Gastroesophageal sphincter (tissue), 4 donors: ENCODE data around the gene NELFA. TPM values are rescaled to one million over a fixed set of nuclear protein-coding genes. Genes with fewer than 3 reads are reported as not detected.

Experiments used
- ATAC-seq: fragments of 150-250 bp; one replicate; pipeline ENCODE4 v1.9.1; 2016; ENCODE audit warnings: mild to moderate bottlenecking, moderate library complexity
- H3K27ac ChIP-seq, 4 donors: fragments of 200-600 bp; sonication (generic) in 3 of 4; 1 replicate in 3 of 4; 2 replicates in 1 of 4; pipeline ENCODE4 v1.5.1; 2016 to 2019
- H3K27me3 ChIP-seq: fragments of 200-600 bp; sonication (generic); one replicate; pipeline ENCODE4 v1.5.1; 2019
- H3K36me3 ChIP-seq, 2 donors: fragments of 200-600 bp; sonication (generic); one replicate each; pipeline ENCODE4 v1.5.1; 2019; ENCODE audit warnings: control low read depth in 1 of 2
- H3K4me1 ChIP-seq, 3 donors: fragments of 200-600 bp; sonication (generic); 1 replicate in 2 of 3; 2 replicates in 1 of 3; pipeline ENCODE4 v1.5.1; 2016 to 2019; ENCODE audit warnings: control low read depth in 2 of 3
- H3K4me3 ChIP-seq, 2 donors: fragments of 200-600 bp; sonication (generic); one replicate each; pipeline ENCODE4 v1.5.1; 2019; ENCODE audit warnings: mild to moderate bottlenecking in 1 of 2, moderate library complexity in 1 of 2
- H3K9me3 ChIP-seq, 3 donors: fragments of 200-600 bp; sonication (generic); one replicate each; pipeline ENCODE4 v1.5.1; 2017 to 2019; ENCODE audit warnings: control low read depth in 2 of 3
- EP300 ChIP-seq: sonication (generic); formaldehyde crosslinking; IDR thresholded peaks from one replicate; pipeline ENCODE4 v1.6.1; 2017; ENCODE audit warnings: antibody characterized with exemption, mild to moderate bottlenecking
- POLR2A ChIP-seq, 2 donors: fragments of 450-650 bp; IDR thresholded peaks; one replicate each; pipeline ENCODE4 v1.6.1; 2017; ENCODE audit warnings: antibody characterized with exemption in 2 of 2, mild to moderate bottlenecking in 2 of 2, moderate library complexity in 1 of 2
- POLR2AphosphoS5 ChIP-seq: sonication (generic); formaldehyde crosslinking; IDR thresholded peaks from one replicate; pipeline ENCODE4 v1.6.1; 2017; ENCODE audit warnings: antibody characterized with exemption
- WGBS, 2 donors: methylation state at CpG; one replicate each; pipeline ENCODE4 v1.1.5; 2018; ENCODE audit warnings: low coverage in 1 of 2; 5-methylcytosine and 5-hydroxymethylcytosine counted together
- total RNA-seq, 4 donors: library from RNA; depleted of rRNA; stranded (reverse); fragments of >200 nt; gene quantifications; one replicate each; pipeline ENCODE4 v1.1.0, GENCODE V29; 2016
- TF ChIP-seq, protein P1 (sequence below), 4 experiments: fragments of 200-600 bp in 2 of 4; fragments of 450-650 bp in 2 of 4; sonication (generic) in 1 of 4; IDR thresholded peaks; one replicate each; pipeline ENCODE4 v1.5.1; 2017 to 2019; ENCODE audit warnings: antibody characterized with exemption in 4 of 4, mild to moderate bottlenecking in 2 of 4, moderate library complexity in 2 of 4

NELFA gene
- total RNA-seq, 4 donors from 2014 or later, result 14.5 to 19.4 (median 17.5) TPM

GRCh38 chr4:2043396-2044118 lies 34.8 kb upstream of the NELFA start:
- Histone ChIP-seq H3K36me3 (no peaks in the 10 kb centered on the region), H3K9me3 (peaks cover 0 to 5% (median 0%) of the 10 kb centered on the region in 3 donors), H3K27me3 (peaks cover 99% of the 10 kb centered on the region), H3K4me3 (no peak overlapping the region), H3K4me1 (peaks cover 0 to 29% (median 21%) of the 10 kb centered on the region in 3 donors), H3K27ac (no peak overlapping the region)
- ATAC-seq, result no peak
- 40% methylated on average over 1 of the region's 18 CpGs; no CpG with 5 or more reads in 1 of the 2 donors for WGBS, 2 donors
- TF ChIP-seq EP300, result no peak
- no peak for TF ChIP-seq POLR2A (IDR thresholded peaks at IDR 0.05)
- TF ChIP-seq POLR2AphosphoS5, result no peak
- TF ChIP-seq, protein P1, sequence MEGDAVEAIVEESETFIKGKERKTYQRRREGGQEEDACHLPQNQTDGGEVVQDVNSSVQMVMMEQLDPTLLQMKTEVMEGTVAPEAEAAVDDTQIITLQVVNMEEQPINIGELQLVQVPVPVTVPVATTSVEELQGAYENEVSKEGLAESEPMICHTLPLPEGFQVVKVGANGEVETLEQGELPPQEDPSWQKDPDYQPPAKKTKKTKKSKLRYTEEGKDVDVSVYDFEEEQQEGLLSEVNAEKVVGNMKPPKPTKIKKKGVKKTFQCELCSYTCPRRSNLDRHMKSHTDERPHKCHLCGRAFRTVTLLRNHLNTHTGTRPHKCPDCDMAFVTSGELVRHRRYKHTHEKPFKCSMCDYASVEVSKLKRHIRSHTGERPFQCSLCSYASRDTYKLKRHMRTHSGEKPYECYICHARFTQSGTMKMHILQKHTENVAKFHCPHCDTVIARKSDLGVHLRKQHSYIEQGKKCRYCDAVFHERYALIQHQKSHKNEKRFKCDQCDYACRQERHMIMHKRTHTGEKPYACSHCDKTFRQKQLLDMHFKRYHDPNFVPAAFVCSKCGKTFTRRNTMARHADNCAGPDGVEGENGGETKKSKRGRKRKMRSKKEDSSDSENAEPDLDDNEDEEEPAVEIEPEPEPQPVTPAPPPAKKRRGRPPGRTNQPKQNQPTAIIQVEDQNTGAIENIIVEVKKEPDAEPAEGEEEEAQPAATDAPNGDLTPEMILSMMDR (IDR thresholded peaks at IDR 0.05), result no peak

GRCh38 chr4:2042947-2043395 lies 34.2 kb upstream of the NELFA start:
- Histone ChIP-seq H3K4me1 (peaks cover 0 to 29% (median 21%) of the 10 kb centered on the region in 3 donors), H3K27ac (no peak overlapping the region), H3K4me3 (peak overlapping the region in 1 of 2 donors; percentile 69), H3K36me3 (no peaks in the 10 kb centered on the region), H3K9me3 (peaks cover 0 to 5% (median 0%) of the 10 kb centered on the region in 3 donors), H3K27me3 (peaks cover 100% of the 10 kb centered on the region)
- TF ChIP-seq, protein P1 (IDR thresholded peaks at IDR 0.05), result no peak
- TF ChIP-seq POLR2AphosphoS5, result no peak
- no peak for TF ChIP-seq POLR2A (IDR thresholded peaks at IDR 0.05)
- no peak for TF ChIP-seq EP300
- ATAC-seq, result no peak
- 40% methylated on average over 1 of the region's 8 CpGs; no CpG with 5 or more reads in 1 of the 2 donors for whole genome bisulfite sequencing, 2 donors

DNA sequence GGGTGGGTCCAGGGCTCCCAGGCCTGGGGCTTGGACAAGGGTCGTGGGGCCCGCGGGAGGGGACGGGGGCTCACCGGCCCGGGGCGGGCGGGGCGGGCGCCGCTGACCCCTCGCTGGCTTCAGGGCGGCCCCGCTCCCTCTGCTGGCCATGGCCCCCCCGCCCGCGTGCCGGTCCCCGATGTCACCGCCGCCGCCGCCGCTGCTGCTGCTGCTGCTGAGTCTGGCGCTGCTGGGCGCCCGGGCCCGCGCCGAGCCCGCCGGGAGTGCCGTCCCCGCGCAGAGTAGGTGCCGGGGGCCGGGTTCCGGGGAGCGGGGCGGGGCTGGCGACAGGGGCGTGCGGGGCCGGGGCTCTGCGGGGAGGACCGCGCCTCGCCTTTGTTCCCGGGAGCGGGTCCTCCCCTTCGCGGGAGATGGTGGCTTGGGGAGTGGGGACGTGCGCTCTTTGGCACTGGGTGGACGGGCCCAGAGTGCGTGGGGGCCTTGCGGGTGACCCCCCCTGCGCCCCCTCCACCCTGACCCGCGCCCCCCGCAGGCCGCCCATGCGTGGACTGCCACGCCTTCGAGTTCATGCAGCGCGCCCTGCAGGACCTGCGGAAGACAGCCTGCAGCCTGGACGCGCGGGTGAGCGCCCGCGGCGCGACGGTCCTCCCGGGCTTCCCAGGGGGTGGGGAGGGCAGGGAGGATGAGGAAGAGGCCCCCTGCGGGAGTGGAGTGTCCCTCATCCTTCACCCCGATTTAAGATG lies 33.6 kb upstream of the NELFA start:
- H3K36me3 ChIP-seq, result no peaks in the 10 kb centered on the region
- peak overlapping the region in 1 of 4 donors; percentile 58 for H3K27ac ChIP-seq
- peak; percentile 19 for ATAC-seq
- H3K4me3 ChIP-seq, result peak overlapping the region; percentile 51 to 69
- peaks cover 0 to 5% (median 0%) of the 10 kb centered on the region in 3 donors for H3K9me3 ChIP-seq
- H3K4me1 ChIP-seq, result peaks cover 0 to 29% (median 21%) of the 10 kb centered on the region in 3 donors
- peaks cover 94% of the 10 kb centered on the region for H3K27me3 ChIP-seq
- WGBS, 2 donors, result 20% methylated on average over 1 of the region's 80 CpGs; no CpG with 5 or more reads in 1 of the 2 donors
- no peak for TF ChIP-seq EP300
- TF ChIP-seq, protein P1 (IDR thresholded peaks at IDR 0.05), result no peak
- TF ChIP-seq POLR2A (IDR thresholded peaks at IDR 0.05), result no peak
- TF ChIP-seq POLR2AphosphoS5, result no peak

- peaks cover 0 to 5% (median 0%) of the 10 kb centered on the region in 3 donors for H3K9me3 ChIP-seq
- WGBS, 2 donors, result 0 to 2% methylated on average over 16 to 17 of the region's 94 CpGs
- TF ChIP-seq POLR2AphosphoS5, result no peak
- TF ChIP-seq POLR2A (IDR thresholded peaks at IDR 0.05), result no peak
- TF ChIP-seq, protein P1 (IDR thresholded peaks at IDR 0.05), result no peak
- TF ChIP-seq EP300, result no peak
- peak overlapping the region; percentile 51 to 69 for H3K4me3 ChIP-seq
- H3K27me3 ChIP-seq, result peaks cover 92% of the 10 kb centered on the region
- ATAC-seq, result peak; percentile 54
- H3K27ac ChIP-seq, result peak overlapping the region in 1 of 4 donors; percentile 58
- H3K4me1 ChIP-seq, result peaks cover 0 to 29% (median 21%) of the 10 kb centered on the region in 3 donors
- H3K36me3 ChIP-seq, result no peaks in the 10 kb centered on the region
Measured at GRCh38 chr4:2041239-2042130, 32.7 kb upstream of the NELFA start.
